GM21447 (cell line): ENCODE data around the gene MTF2.
A peak's percentile ranks its signal among the peaks of the same experiment; 100 is the strongest.
"Not testable (repeated sequence)": the region's sequence is repeated elsewhere in the genome, so short reads cannot be mapped to it uniquely, and the experiment has no call there.

Source experiments
- ATAC-seq: cut with Tn5 transposase; IDR thresholded peaks from one replicate; pipeline ENCODE4 v1.9.1; 2021; ENCODE audit not compliant: unreplicated experiment

MTF2 gene

DNA sequence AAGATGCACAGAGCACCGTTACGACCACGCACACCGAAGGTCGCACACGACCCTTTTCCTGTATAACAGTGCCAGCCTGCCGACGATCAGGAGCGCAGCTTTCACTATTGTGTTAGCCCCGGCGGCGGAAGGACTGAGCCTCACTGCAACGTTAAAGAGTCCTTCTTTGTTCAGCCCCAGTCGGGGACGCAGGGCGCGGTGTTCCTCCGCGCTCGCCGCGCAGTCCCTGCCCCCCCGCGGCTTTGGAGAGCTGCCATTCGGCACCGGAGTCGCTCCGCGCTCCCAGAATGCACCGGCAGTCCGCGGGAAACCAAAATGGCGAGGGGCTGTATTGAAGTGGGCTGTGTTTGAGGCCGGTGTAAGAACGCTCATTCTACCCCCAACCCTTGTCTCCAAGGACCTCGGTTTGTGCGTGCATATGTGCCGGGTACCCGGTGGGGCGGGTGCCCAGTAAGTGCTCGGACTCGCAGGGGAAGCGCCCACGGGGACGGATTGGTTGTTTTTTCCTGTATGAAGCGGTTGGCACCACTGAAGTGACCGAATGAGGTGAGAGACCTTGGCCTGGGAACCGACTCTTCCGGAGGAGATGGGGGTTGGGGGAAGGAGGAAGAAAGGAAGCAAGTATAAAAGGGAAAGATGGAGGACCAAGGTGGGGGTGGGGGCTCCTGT lies at the start of gene MTF2:
Gene MTF2 (plus strand): TSS at position 298 of the 669 bp plus-strand sequence. CDS start 244 bp downstream, at position 542.
- peak; percentile 72 for ATAC-seq

DNA sequence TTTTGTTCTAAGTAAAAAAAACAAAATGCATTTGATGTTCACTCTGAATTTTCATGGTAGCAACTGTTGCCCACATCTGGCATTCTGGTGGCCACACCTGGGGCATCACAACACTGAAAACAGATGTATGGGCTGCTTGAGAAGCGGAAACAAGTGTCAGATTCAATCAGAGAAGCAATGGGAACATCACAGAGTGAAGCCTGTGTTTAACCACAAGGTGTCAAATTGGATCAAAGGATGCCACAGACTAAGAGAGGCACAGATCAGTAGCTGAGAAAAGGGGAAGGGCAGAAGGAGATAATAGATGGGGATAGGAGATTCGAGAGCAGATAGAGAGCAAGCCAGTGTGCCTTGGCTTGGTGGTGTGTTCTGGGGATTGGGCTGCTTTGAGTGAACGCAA lies 49.8 kb upstream of the MTF2 start:
- ATAC-seq, result no peak

DNA sequence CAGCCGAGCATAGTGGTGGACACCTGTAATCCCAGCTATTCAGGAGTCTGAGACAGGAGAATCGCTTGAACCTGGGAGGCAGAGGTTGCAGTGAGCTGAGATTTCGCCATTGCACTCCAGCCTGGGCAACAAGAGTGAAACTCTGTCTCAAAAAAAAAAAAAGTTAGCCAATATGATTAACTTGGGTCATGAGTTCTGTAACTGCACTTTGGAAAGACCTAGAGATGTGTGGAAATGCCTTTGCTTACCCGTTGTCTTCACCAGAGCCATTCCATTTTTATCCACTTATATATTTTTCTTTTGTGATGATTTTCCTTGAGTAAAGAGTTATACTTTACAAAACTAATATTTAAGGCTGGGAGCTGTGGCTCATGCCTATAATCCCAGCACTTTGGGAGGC lies 48.9 kb upstream of the MTF2 start:
- not testable (repeated sequence) for ATAC-seq

DNA sequence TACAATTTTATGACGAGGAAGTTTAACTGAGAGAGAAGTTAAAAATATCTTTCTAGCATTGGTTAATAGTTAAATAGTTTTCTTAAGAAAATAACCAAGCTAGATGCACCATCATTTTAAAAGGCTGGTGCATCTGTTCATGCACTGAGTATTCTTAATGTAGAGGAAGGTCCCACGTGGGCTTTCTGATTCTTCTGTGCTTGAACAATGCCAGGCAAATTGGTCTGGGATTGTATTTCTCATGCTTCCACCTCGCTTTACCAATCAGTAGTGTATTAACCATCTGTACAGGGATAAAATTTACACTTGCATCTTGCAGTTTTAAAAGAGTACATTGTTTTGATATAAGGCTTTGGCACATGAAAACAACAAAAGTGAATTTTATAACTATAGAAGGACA lies 47.4 kb upstream of the MTF2 start:
- no peak for ATAC-seq

DNA sequence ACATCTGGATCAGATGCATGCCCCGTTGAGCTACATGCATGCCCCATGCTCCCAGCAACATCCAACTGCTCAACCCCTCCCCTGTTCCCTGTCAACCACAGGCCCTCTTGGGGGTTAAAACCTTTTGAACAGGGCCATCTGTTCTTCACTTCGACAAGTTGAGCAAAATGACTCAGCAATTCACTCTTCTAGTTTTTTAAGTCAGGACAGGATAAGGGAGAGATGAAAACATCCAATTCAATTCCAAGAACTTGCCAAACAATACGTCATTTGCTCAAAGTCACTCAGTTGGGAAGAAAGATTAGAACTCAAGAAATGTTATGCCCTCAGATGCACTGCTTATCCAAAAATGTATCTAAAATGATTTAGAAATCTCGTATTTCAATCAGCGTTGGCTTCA lies 46.1 kb upstream of the MTF2 start:
- ATAC-seq, result peak; percentile 47

DNA sequence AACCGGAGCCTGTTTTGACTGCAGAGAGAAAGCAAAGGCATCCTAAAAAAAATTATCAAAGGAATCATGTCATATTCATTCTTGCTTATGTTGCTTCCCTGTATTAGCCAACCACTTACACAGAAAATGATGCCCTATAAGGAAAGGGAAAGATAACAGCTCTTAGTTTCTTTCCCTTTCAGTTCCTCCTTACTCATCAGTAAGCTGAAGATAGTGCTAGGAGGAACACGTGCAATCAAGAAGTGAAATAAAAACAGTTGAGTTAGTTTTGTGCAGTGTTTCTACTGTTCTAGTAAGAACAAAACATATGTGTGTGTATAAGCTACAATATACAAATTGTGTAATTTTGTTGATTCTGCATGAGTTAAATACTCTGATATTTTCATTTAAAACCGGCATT lies 45.3 kb upstream of the MTF2 start:
- ATAC-seq, result peak; percentile 93

DNA sequence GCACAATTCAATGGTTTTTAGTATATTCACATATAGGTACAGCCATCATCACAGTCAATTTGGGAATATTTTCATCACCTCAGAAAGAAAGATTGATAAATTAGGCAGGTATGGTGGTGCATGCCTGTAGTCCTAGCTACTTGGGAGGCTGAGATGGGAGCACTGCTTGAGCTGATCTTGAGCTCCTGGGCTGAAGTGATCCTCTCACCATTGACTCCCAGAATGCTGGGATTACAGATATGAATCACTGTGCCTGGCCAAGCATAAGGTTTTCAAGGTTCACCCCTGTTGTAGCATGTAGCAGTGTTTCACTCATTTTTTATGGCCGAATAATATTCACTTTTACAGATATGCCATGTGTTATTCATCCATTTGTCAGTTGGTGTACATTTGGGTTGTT lies 44.7 kb upstream of the MTF2 start:
- no peak for ATAC-seq

DNA sequence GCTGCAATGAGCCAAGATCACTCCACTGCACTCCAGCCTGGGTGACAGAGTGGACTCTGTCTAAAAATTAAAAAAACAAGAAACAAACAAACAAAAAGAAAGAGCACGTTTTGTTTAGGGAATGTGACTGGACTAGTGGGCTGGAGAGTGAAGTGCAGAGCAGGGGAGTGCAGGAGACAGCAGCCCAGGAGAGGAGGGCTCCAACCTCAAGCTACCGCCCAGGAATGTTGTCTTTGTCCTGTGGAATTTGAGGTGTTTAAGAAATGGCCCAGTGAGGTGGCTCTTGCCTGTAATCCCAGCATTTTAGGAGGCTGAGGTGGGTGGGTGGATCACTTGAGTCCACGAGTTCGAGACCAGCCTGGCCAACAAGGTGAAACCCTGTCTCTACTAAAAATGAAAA lies 42.4 kb upstream of the MTF2 start:
- ATAC-seq, result no peak

DNA sequence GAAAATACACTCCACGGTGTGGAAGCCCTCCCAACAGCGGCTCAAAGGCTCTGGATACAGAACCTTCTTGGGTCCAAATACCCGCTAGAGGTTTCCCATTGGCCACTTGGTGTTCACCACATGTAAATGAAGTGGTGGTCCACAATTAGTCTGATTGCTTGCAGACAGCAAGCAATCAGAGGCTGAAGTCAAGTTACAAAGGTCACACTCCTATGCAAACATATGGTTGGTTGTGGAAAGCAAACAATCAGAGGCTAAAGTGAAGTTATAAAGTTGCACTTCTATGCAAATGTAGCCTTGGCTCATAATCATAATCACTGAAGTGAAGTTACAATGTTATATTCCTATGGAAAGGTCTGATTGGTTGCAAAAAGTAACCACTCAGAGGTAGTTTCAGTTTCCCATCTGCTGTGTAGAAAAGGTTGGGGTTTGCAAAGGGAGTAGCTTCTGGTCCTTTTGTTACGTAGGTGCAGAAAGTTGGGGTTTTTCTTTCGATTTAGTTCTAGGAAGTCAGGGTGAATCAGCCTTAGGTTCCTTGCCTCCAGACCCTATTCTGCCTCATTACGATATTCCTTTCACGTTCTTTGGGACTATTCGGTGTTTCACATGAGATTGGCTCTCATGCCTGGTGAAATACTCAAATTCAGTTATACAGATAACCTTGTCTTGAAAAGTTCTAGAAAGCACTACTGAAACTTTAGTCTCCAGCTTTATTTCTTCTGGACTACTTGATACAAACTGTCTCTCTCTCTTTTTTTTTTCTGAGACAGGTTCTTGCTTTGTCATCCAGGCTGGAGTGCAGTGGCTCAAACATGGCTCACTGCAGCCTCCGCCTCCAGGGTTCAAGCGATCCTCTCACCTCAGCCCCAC lies 36.7 kb upstream of the MTF2 start:
- peak; percentile 97 for ATAC-seq

DNA sequence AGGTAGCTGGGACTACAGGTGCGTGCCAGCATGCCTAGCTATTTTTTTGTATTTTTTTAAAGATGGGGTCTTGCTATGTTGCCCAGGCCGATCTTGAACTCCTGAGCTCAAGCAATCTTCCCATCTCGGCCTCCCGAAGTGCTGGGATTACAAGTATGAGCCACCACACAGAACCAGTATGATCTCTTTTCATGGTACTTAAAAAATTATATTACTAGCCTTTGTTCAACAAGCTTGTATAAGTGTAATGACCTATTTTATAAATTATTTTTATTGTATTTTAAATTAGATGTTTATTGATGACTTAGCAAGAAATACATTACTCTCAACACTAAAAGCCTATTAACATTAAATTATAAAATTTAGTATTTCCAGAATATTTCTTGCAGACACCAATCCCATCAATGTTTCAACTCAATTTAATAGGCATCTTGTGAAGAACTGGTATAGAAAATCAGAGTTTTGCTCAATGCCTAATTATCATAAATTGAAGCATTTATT lies 36.0 kb upstream of the MTF2 start:
- no peak for ATAC-seq

DNA sequence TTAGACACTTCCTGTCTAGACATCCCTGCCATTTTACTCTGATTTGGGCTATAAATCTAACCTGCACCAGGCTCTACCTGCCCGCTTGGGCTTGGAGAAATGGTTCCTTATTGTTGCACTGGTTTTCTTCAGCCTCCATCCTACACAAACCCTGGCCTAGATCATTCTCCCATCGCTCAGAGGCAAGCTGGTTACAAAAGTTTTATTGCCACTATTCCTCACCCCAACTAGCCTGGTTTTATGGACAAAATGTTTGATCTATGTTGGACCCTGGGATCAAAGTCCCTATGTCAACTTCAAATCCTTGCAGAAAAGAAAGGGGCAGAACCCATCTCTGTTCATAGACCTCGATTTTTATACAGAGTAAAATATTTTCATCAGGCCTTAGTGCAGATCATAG lies 31.5 kb upstream of the MTF2 start:
- no peak for ATAC-seq

DNA sequence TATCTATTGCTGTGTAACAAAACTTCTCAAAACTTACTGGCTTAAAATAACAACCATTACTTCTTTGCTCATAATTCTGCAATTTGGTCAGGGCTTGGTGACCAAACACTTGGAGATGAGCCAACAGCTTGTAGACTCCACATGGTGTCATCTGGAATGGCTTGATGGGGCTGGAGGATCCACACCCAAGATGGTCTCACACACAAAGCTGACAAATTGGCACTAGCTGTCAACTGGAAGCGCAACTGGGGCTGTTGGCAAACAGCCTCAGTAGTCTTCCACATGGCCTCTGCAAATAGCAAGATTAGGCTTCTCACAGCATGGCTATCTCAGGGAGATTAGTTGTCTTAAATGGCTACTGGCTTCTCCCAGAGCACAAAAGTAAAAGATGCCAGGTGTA lies 27.1 kb upstream of the MTF2 start:
- no peak for ATAC-seq

DNA sequence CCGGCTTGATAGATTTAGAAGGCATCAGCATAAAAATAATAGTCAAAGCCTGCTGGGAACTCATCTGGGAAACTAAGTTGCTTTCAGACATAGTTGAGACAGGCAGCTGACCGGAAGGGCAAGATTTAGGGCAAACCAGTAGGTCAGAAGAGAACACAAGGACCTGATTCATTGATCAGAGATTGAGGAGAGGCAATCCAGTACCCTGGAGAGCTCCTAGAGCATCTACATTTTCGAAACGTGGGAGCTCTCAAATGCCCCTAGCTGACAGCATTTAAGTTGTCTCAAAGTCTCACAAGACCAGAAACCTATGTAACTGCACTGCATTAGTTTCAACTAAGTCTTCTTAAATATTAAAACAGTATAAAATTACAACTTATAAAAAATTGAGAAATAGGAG lies 22.9 kb upstream of the MTF2 start:
- no peak for ATAC-seq

DNA sequence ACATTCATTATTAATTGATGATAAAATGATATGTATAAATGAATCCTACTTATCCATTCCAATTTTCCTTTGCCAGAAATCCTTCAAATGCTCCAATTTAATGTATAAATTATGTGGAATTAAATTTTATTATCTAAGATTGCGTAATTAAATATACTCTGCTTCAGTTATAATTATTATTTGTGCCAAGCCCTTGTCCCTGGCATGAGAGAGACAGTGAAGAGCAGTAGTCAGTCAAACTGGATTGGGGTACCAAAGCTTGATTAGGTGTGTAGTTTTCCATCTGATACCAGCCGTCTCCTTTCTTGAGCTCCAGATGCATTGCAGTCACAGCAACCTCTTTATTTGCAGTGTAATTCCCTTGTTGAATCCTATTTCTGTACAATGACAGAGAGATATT lies 22.4 kb upstream of the MTF2 start:
- no peak for ATAC-seq

DNA sequence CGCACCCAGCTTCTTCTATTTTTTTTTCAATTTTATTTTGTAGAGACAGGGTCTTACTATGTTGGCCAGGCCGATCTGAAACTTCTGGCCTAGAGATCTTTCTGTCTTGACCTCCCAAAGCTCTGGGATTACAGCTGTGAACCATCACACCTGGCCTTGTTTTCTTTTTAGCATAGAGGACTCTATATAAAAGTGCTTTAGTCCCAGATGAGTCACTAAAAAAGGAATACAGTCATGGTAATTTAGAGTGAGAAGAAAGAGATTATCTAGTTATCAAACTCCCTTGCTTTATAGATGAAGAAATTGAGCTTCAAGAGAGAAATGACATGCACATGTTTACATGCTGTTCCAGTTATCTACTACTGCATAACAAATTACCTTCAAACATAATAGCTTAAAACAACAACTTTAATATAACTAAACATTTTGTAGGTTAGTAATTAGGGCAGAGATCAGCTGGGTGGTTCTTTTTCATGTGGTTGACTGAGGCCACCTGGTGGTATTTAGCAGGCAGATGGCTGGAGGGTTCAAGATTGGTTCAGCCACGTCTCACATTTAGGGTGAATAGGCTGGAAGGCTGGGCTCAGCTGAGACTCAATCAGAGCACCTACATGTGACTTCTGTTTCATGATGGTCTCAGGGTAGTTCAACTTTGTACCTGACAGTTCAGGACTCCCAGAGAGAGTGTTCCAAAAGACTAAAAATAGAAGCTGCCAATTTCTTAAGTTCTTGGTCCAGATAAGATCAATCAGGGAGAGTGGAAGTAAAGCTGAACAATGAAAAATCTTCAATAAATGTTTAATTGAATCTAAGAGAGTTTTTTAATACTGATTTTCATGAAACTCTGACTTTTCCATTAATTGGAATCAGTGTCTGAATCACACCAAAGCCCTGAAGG lies 16.9 kb upstream of the MTF2 start:
- ATAC-seq, result no peak

DNA sequence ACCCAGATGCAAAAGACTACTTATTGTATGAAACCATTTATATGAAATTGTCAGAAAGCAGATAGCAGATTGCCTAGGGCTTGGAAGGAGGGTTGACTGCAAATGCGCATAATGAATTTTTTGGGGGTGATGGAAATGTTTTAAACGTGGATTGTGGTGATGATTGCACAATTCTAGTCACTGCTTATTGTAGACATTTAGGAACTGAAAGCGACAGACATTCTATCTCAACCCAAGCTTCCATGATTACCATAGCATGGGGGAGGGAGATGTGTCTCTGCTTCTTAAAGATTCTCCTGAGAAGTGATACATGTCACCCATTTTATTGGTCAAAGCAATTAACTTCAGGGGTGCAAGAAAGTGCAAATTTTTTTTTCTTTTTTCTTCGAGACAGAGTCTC lies 2.8 kb upstream of the MTF2 start:
- ATAC-seq, result no peak

DNA sequence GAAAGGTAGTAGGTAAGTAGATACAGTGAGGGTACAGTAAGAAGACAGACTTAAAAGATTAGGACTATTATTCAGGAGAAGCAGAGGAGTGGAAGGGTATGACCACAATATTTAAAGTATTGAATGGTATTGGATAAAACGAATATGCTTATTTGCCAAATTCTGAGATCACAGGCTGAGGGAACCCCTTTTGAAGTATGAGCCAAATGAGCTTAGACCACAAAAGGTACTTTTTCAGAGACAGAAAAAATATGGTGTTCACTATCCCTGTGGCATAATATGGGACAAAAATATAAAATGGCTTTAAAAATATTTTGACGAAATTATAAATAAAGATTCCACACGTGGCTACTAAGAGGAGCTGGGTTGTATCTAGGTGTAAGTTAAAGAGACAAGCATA lies 880 bp upstream of the MTF2 start:
- no peak for ATAC-seq

DNA sequence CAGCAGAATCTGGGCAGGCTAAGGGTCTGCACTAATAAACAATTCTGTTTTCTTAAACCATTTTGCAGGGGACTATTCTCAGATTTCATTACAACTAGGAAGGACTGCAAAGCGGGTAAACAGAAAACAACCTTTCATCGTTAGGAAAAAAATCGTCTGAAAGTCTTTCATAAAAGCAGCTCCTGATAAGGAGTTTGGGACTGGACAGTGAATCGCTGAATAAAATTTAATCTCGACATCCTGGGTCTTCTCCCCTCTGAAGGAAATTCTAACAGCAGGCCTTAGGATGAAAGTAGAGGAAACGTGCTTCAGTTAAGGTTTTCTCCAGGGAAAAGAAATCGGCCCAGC lies 471 bp upstream of the MTF2 start:
- ATAC-seq, result no peak

DNA sequence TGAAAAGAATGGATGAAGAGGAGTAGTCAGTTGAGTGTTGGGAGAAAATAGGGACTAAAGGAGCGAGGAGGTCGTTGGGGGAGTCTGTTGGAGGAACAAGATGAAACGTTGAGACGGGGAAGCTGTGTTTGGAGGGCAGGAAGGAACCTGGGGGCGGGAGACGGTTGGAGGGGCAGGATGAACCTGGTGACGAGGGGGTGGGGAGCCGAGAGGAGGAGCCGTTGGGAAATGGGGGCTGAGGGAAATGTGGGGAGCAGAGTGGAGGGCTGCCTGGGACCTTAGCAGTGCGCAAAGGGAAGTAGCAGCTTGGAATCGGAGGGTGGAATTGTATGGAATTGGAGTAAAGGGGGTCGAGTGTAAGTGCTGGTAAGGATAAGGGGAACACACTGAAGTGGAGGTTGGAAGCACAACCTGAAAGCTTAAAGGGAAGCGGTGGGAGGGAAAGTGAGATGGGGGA lies 630 bp downstream of the MTF2 start:
- no peak for ATAC-seq

DNA sequence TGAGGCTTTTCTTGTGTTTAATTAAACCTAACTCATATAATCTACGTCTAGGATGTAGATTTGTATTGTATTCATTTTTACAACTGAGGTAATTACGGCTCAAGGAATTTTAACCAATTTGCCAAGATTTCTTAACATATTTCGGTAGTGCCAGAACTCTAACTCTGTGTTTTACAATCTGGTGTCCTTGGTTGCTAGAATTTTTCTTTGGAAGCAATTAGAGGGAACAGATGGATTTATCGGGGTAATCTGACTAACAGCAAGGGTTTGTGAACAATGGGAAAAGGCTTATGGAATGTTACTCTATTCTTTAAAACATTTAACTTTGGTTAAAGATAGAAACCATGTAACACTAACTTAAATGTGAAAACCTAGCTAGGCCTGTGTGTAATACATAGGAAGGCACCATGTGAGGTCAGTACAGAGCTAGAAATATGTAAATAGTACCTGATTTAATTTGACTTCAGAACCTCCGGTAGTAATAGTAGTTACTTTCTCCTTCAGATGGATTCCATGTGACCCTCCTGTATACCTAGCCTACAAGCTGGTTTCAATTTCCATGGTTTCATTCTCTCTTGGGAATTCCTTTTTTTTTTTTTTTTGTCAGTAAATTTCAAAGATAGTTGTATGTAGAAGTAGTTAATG lies 1.2 kb downstream of the MTF2 start:
- peak; percentile 59 for ATAC-seq

DNA sequence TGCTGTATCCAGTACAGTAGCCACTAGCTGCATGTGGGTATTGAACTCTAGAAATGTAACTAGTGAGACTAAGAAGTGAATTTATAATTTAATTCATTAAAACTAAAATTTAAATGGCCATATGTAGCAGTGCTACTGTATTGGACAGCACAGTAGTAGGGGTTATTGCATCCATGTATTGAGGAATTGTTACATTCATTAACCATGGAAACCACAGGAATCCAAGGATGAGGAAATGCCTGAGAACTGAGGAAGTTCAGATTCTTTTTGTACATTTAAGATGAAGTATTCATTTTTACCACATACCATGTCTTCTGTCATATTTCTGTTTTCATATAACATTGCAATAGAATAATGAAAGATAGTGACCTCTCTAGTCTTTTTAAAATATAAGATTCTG lies 2.6 kb downstream of the MTF2 start:
- ATAC-seq, result no peak
